Placental pericyte (primary cell): Measurements from ENCODE around the gene XKR8. TPM values are rescaled to one million over a fixed set of nuclear protein-coding genes. Genes with fewer than 3 reads are reported as not detected.

ENCODE experiments used
- total RNA-seq: library from RNA; depleted of rRNA; stranded (reverse); fragments of >200 nt; gene quantifications from 2 replicates; pipeline ENCODE4 v1.2.3, GENCODE V29; 2012

XKR8 gene
- 11.2 and 13.0 TPM in 2 replicates for total RNA-seq

GRCh38 chr1:27959792-27960603, at the start of gene XKR8:
TSS of gene XKR8 (plus strand) at chr1:27959973. CDS start at chr1:27960070, 97 bp downstream.

GRCh38 chr1:27934818-27935549, 24.8 kb upstream of the XKR8 start, which contains the start of gene SMPDL3B:
TSS of gene SMPDL3B (plus strand) at chr1:27935000. CDS start at chr1:27935184, 184 bp downstream.

Other genes starting within 250 kb of the XKR8 start
- 10.1 and 20.0 TPM in 2 replicates for gene FAM76A, start 234.0 kb upstream of the XKR8 start, total RNA-seq
- 51.4 and 79.5 TPM in 2 replicates for gene STX12, start 186.8 kb upstream of the XKR8 start, total RNA-seq
- 35.2 and 42.8 TPM in 2 replicates for gene PPP1R8, start 129.2 kb upstream of the XKR8 start, total RNA-seq
- gene THEMIS2, start 87.4 kb upstream of the XKR8 start, total RNA-seq = 7.2 and 7.6 TPM in 2 replicates
- 16.9 and 34.5 TPM in 2 replicates for gene RPA2, start 45.4 kb upstream of the XKR8 start, total RNA-seq
- gene SMPDL3B, start 25.0 kb upstream of the XKR8 start, total RNA-seq = 0.22 TPM in 1 of 2 replicates, not detected in the other
- gene EYA3, start 128.6 kb downstream of the XKR8 start, total RNA-seq = 12.5 and 27.6 TPM in 2 replicates
- 0.14 and 0.22 TPM in 2 replicates for gene PTAFR, start 216.7 kb downstream of the XKR8 start, total RNA-seq